K562 (cell line): ENCODE results near the gene ACBD6. TPM values are rescaled to one million over a fixed set of nuclear protein-coding genes. Genes with fewer than 3 reads are reported as not detected.

Experiments
- CTBP1 ChIP-seq: fragments of 450-650 bp; IDR thresholded peaks from 2 replicates; pipeline ENCODE4 v1.6.1; 2016; ENCODE audit warnings: borderline replicate concordance
- ETS2 ChIP-seq: IDR thresholded peaks from 2 replicates; pipeline ENCODE4 v1.6.1; 2016; ENCODE audit warnings: borderline replicate concordance, missing genetic modification characterization, mild to moderate bottlenecking, moderate library complexity, missing compliant biosample characterization; ENCODE audit not compliant: poor library complexity, severe bottlenecking
- FOXJ2 ChIP-seq: fragments of 200-800 bp; sonication (Bioruptor generic); IDR thresholded peaks from 2 replicates; pipeline ENCODE4 v1.6.1; 2016; ENCODE audit warnings: missing genetic modification characterization, missing compliant biosample characterization
- L3MBTL2 ChIP-seq: fragments of 450-650 bp; IDR thresholded peaks from 2 replicates; pipeline ENCODE4 v1.6.1; 2016; ENCODE audit warnings: mild to moderate bottlenecking, moderate library complexity
- MYNN ChIP-seq, 2 experiments: sonication (generic); formaldehyde crosslinking in 1 of 2; IDR thresholded peaks; 2 replicates each; pipeline versions ENCODE4 v1.5.0 to v1.6.1; 2016 to 2020; ENCODE audit warnings: antibody characterized with exemption in 1 of 2, missing genetic modification reagents in 1 of 2
- POLR2AphosphoS5 ChIP-seq: IDR thresholded peaks from 2 replicates; pipeline ENCODE4 v1.6.1; 2011; ENCODE audit warnings: mild to moderate bottlenecking, low read depth, low read length, moderate library complexity; ENCODE audit not compliant: control insufficient read depth, insufficient read depth
- RCOR1 ChIP-seq, 2 experiments: IDR thresholded peaks; 2 replicates each; pipeline ENCODE4 v1.6.1; 2012; ENCODE audit warnings: low read depth in 2 of 2, low read length in 2 of 2, borderline replicate concordance in 1 of 2, improper control_type of control experiment in 1 of 2
- SMAD4 ChIP-seq: fragments of 250-450 bp; sonication (Bioruptor Pico); conservative IDR thresholded peaks from 2 replicates; pipeline ENCODE4 v1.8.0; 2021; ENCODE audit warnings: inconsistent platforms, mild to moderate bottlenecking, moderate library complexity
- ZBTB8A ChIP-seq: fragments of 450-650 bp; IDR thresholded peaks from 2 replicates; pipeline ENCODE4 v1.6.1; 2018; ENCODE audit warnings: mild to moderate bottlenecking, moderate library complexity; ENCODE audit not compliant: partially characterized antibody
- ZNF76 ChIP-seq: fragments of 250-450 bp; sonication (Bioruptor Pico); IDR thresholded peaks from 2 replicates; pipeline ENCODE4 v1.4.0; 2020; ENCODE audit warnings: mild to moderate bottlenecking, moderate library complexity, borderline replicate concordance
- ZSCAN32 ChIP-seq: fragments of 450-650 bp; formaldehyde crosslinking; IDR thresholded peaks from 2 replicates; pipeline ENCODE4 v1.4.0; 2020; ENCODE audit warnings: mild to moderate bottlenecking, moderate library complexity
- polyA plus RNA-seq, 8 experiments: library from polyadenylated mRNA; depleted of rRNA in 4 of 8; stranded (reverse) in 5 of 8; unstranded in 3 of 8; fragments of >200 nt; fragmentation: Nextera tagmentation in 2 of 8; fragmentation: Illumina TruSeq in 1 of 8; extraction: Ambion mirVana in 2 of 8; extraction: Trizol in 1 of 8; gene quantifications; 2 replicates each; pipeline versions ENCODE4 v1.2.1 to v1.2.3, GENCODE V29; 2011 to 2014; ENCODE audit warnings: inconsistent platforms in 1 of 8, missing spikeins in 1 of 8
- total RNA-seq, 7 experiments: library from RNA; depleted of rRNA in 6 of 7; stranded (reverse); fragments of >200 nt in 6 of 7; fragmentation: Illumina TruSeq in 2 of 7; extraction: Trizol in 2 of 7; gene quantifications; 2 replicates each; pipeline versions ENCODE4 v1.2.1 to v1.2.3, GENCODE V29; 2011 to 2021; ENCODE audit warnings: low replicate concordance in 1 of 7
- TF ChIP-seq, protein P1 (sequence below): fragments of 250-450 bp; sonication (Bioruptor Pico); IDR thresholded peaks from 2 replicates; pipeline ENCODE4 v1.8.0; 2022; ENCODE audit warnings: moderate library complexity, mild to moderate bottlenecking, inconsistent platforms
- TF ChIP-seq, protein P2 (sequence below): sonication (generic); formaldehyde crosslinking; IDR thresholded peaks from 2 replicates; pipeline ENCODE4 v1.8.0; 2022; ENCODE audit warnings: mild to moderate bottlenecking, low read depth, missing genetic modification reagents
- TF ChIP-seq, protein P3 (sequence below): sonication (generic); formaldehyde crosslinking; IDR thresholded peaks from 2 replicates; pipeline ENCODE4 v1.8.1; 2023; ENCODE audit warnings: mild to moderate bottlenecking, missing genetic modification reagents
- TF ChIP-seq, protein P4 (sequence below), 2 experiments: fragments of 450-650 bp in 1 of 2; IDR thresholded peaks; 2 replicates each; pipeline ENCODE4 v1.6.1; 2011 to 2017; ENCODE audit warnings: low read depth in 2 of 2, antibody characterized with exemption in 1 of 2, borderline replicate concordance in 1 of 2, low read length in 1 of 2, mild to moderate bottlenecking in 1 of 2, mixed read lengths in 1 of 2; ENCODE audit not compliant: control insufficient read depth in 1 of 2
- TF ChIP-seq, protein P5 (sequence below): IDR thresholded peaks from 2 replicates; pipeline ENCODE4 v1.6.1; 2011; ENCODE audit not compliant: insufficient read length; ENCODE audit errors: extremely low read depth

Gene ACBD6
- total and polyA plus RNA-seq, 9 of the 15 experiments (the other 6 are each of a cell fraction or from before 2014, with no cell fraction given) = 16.9 to 107 (median 77.7) TPM

DNA sequence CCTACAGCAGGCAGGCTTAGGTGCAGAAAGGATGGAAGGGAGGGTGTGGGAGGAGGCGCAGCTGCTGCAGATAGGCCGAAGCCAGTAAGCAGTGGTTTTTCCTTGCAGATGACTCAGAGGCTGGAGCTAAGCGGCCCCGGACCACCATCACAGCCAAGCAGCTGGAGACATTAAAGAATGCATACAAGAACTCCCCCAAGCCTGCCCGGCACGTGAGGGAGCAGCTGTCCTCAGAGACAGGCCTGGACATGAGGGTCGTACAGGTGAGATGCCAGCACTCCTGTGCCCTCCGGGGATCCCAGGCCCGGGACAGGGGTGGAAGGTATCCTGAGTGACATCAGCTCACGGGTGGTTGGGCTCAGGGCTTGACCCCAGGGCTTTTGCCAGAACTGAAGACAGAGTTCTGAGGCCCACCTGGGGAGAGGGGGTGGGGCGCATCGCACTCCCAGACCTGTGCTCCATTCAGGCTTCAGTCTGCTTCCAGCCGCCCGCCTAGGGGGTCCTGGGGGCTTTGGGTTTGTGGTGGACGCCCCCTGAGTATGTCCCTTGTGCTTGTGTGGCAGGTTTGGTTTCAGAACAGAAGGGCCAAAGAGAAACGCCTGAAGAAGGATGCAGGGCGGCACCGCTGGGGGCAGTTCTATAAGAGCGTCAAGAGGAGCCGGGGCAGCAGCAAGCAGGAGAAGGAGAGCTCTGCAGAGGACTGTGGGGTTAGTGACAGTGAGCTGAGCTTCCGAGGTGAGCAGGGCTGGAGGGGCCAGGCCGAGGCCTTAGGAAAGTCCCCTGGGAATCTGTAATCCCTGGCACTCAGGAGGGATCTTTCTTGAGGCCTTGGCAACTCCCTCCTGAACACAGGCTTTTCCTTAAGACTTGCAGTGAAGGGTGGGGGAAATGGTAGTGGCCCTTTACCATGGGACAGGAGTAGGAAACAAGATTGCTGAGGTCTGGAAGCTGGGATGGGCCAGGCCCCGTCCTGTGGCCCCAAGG, 230.8 kb downstream of the ACBD6 start (continued):
- TF ChIP-seq, protein P1, sequence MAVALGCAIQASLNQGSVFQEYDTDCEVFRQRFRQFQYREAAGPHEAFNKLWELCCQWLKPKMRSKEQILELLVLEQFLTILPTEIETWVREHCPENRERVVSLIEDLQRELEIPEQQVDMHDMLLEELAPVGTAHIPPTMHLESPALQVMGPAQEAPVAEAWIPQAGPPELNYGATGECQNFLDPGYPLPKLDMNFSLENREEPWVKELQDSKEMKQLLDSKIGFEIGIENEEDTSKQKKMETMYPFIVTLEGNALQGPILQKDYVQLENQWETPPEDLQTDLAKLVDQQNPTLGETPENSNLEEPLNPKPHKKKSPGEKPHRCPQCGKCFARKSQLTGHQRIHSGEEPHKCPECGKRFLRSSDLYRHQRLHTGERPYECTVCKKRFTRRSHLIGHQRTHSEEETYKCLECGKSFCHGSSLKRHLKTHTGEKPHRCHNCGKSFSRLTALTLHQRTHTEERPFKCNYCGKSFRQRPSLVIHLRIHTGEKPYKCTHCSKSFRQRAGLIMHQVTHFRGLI (CRISPR knock-in tag) = no peak
- TF ChIP-seq ZSCAN32 (CRISPR knock-in tag) = no peak
- TF ChIP-seq SMAD4 (CRISPR knock-in tag) = 0 out of 2 replicates have a peak, but pooled peaks have one; percentile 16
- TF ChIP-seq L3MBTL2 = no peak
- TF ChIP-seq RCOR1 (IDR thresholded peaks at IDR 0.05; ENCODE audit: borderline replicate concordance in 1 of 2, low read depth in 2 of 2, low read length in 2 of 2) = peak in 1 of 2 experiments; percentile 87; a peak in 2 of 4 replicates
- TF ChIP-seq ZNF76 = no peak
- TF ChIP-seq CTBP1 = peak; percentile 66; the same call in 1 of the 2 replicates
- TF ChIP-seq, protein P2, sequence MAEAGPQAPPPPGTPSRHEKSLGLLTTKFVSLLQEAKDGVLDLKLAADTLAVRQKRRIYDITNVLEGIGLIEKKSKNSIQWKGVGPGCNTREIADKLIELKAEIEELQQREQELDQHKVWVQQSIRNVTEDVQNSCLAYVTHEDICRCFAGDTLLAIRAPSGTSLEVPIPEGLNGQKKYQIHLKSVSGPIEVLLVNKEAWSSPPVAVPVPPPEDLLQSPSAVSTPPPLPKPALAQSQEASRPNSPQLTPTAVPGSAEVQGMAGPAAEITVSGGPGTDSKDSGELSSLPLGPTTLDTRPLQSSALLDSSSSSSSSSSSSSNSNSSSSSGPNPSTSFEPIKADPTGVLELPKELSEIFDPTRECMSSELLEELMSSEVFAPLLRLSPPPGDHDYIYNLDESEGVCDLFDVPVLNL = 0 out of 2 replicates have a peak, but pooled peaks have one; percentile 31
- TF ChIP-seq, protein P3, sequence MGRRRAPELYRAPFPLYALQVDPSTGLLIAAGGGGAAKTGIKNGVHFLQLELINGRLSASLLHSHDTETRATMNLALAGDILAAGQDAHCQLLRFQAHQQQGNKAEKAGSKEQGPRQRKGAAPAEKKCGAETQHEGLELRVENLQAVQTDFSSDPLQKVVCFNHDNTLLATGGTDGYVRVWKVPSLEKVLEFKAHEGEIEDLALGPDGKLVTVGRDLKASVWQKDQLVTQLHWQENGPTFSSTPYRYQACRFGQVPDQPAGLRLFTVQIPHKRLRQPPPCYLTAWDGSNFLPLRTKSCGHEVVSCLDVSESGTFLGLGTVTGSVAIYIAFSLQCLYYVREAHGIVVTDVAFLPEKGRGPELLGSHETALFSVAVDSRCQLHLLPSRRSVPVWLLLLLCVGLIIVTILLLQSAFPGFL (CRISPR knock-in tag) = no peak
- TF ChIP-seq ZBTB8A = no peak
- TF ChIP-seq, protein P4, sequence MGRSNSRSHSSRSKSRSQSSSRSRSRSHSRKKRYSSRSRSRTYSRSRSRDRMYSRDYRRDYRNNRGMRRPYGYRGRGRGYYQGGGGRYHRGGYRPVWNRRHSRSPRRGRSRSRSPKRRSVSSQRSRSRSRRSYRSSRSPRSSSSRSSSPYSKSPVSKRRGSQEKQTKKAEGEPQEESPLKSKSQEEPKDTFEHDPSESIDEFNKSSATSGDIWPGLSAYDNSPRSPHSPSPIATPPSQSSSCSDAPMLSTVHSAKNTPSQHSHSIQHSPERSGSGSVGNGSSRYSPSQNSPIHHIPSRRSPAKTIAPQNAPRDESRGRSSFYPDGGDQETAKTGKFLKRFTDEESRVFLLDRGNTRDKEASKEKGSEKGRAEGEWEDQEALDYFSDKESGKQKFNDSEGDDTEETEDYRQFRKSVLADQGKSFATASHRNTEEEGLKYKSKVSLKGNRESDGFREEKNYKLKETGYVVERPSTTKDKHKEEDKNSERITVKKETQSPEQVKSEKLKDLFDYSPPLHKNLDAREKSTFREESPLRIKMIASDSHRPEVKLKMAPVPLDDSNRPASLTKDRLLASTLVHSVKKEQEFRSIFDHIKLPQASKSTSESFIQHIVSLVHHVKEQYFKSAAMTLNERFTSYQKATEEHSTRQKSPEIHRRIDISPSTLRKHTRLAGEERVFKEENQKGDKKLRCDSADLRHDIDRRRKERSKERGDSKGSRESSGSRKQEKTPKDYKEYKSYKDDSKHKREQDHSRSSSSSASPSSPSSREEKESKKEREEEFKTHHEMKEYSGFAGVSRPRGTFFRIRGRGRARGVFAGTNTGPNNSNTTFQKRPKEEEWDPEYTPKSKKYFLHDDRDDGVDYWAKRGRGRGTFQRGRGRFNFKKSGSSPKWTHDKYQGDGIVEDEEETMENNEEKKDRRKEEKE (IDR thresholded peaks at IDR 0.05; ENCODE audit: borderline replicate concordance in 1 of 2, control insufficient read depth in 1 of 2, low read depth in 2 of 2, low read length in 1 of 2) = 0 out of 4 replicates have a peak, but pooled peaks of 1 of the 2 experiments have one; percentile 32
- TF ChIP-seq FOXJ2 (tag) = no peak
- peak; percentile 68; the same call in 1 of the 2 replicates for TF ChIP-seq POLR2AphosphoS5
- TF ChIP-seq, protein P5, sequence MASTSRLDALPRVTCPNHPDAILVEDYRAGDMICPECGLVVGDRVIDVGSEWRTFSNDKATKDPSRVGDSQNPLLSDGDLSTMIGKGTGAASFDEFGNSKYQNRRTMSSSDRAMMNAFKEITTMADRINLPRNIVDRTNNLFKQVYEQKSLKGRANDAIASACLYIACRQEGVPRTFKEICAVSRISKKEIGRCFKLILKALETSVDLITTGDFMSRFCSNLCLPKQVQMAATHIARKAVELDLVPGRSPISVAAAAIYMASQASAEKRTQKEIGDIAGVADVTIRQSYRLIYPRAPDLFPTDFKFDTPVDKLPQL = no peak
- TF ChIP-seq MYNN (IDR thresholded peaks at IDR 0.05) = peak; percentile 61; the same call in 1 of the 2 replicates
- TF ChIP-seq MYNN (CRISPR knock-in tag; IDR thresholded peaks at IDR 0.05) = no peak
- no peak for TF ChIP-seq ETS2 (tag)
